OCI-LY3 (cell line): ENCODE results near the gene TIPARP.

ENCODE experiments used
- H2AFZ ChIP-seq: fragments of 200-600, 300-600 bp; shearing (Covaris generic); 2 replicates; pipeline ENCODE4 v1.6.0; 2014; ENCODE audit warnings: antibody characterized with exemption, low read depth, low read length
- H3K27ac ChIP-seq: fragments of 200-600, 300-600 bp; sonication (generic); 2 replicates; pipeline ENCODE4 v1.5.1; 2014; ENCODE audit warnings: mild to moderate bottlenecking, low read length, moderate library complexity, mixed read lengths
- H3K27me3 ChIP-seq: fragments of 200-600, 300-600 bp; sonication (generic); 2 replicates; pipeline ENCODE4 v1.6.1; 2014; ENCODE audit warnings: low read depth, low read length, mixed read lengths
- H3K36me3 ChIP-seq: fragments of 200-600, 300-600 bp; sonication (generic); replicated peaks from 2 replicates; pipeline ENCODE3; 2014; ENCODE audit warnings: low read depth, low read length, mixed read lengths
- H3K4me1 ChIP-seq: fragments of 300-600, 200-600 bp; sonication (generic); 2 replicates; pipeline ENCODE4 v1.6.1; 2014; ENCODE audit warnings: low read length, mixed read lengths
- H3K4me2 ChIP-seq: fragments of 200-600, 300-600 bp; sonication (generic); 2 replicates; pipeline ENCODE4 v1.6.1; 2014; ENCODE audit warnings: low read length, mixed read lengths
- H3K4me3 ChIP-seq: fragments of 300-600, 200-600 bp; sonication (generic); 2 replicates; pipeline ENCODE4 v1.5.1; 2014; ENCODE audit warnings: antibody characterized with exemption, mild to moderate bottlenecking, low read length, moderate library complexity
- H3K79me2 ChIP-seq: fragments of 300-600, 200-600 bp; shearing (Covaris generic); 2 replicates; pipeline ENCODE4 v1.6.1; 2014; ENCODE audit warnings: mild to moderate bottlenecking, low read length, mixed read lengths
- H3K9ac ChIP-seq: fragments of 300-600, 200-600 bp; shearing (Covaris generic); 2 replicates; pipeline ENCODE4 v1.6.0; 2014; ENCODE audit warnings: mild to moderate bottlenecking, low read length, moderate library complexity
- H3K9me3 ChIP-seq: fragments of 200-600, 300-600 bp; shearing (Covaris generic); 2 replicates; pipeline ENCODE4 v1.6.1; 2014; ENCODE audit warnings: low read length, mixed read lengths; ENCODE audit not compliant: insufficient read depth
- H4K20me1 ChIP-seq: fragments of 200-600, 300-600 bp; sonication (generic); 2 replicates; pipeline ENCODE4 v1.6.1; 2016; ENCODE audit warnings: low read length, mixed read lengths; ENCODE audit not compliant: insufficient read depth
- EZH2phosphoT487 ChIP-seq: fragments of 200-600 bp; shearing (Covaris generic); IDR thresholded peaks from 2 replicates; pipeline ENCODE4 v1.6.1; 2018; ENCODE audit warnings: antibody characterized with exemption, mixed run types, low read depth
- TF ChIP-seq, protein P1 (sequence below): fragments of 200-600, 300-600 bp; sonication (generic); IDR thresholded peaks from 2 replicates; pipeline ENCODE4 v1.5.1; 2014; ENCODE audit warnings: antibody characterized with exemption, low read length, low read depth

TIPARP gene

DNA sequence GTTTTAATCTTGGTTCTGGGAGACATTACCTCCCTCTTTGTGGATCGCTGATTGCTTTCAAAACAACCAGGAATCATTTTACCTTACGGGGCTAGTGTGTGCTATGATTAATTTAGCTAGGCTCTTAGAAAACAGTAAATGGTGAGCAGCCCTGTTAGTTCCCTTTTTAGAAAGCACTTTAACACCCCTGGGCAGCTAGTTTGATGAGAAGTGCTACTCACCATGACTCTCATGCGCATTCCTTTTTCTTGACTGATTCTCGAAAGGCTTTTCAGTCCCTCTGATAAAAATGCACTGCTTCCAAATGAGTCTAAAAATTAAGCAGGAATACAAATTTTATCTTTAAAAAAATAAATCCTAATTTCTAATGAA lies 76.5 kb downstream of the TIPARP start:
- Histone ChIP-seq H3K27me3 (no peaks in the 10 kb centered on the region), H3K9me3 (peaks cover 3% of the 10 kb centered on the region; the same call in 1 of the 2 replicates), H3K36me3 (no peaks in the 10 kb centered on the region), H3K4me1 (no peaks in the 10 kb centered on the region), H2AFZ (no peak overlapping the region), H3K4me3 (no peak overlapping the region), H3K79me2 (no peaks in the 10 kb centered on the region), H3K4me2 (no peak overlapping the region), H4K20me1 (no peaks in the 10 kb centered on the region), H3K27ac (no peak overlapping the region), H3K9ac (no peak overlapping the region)
- no peak for TF ChIP-seq EZH2phosphoT487
- TF ChIP-seq, protein P1, sequence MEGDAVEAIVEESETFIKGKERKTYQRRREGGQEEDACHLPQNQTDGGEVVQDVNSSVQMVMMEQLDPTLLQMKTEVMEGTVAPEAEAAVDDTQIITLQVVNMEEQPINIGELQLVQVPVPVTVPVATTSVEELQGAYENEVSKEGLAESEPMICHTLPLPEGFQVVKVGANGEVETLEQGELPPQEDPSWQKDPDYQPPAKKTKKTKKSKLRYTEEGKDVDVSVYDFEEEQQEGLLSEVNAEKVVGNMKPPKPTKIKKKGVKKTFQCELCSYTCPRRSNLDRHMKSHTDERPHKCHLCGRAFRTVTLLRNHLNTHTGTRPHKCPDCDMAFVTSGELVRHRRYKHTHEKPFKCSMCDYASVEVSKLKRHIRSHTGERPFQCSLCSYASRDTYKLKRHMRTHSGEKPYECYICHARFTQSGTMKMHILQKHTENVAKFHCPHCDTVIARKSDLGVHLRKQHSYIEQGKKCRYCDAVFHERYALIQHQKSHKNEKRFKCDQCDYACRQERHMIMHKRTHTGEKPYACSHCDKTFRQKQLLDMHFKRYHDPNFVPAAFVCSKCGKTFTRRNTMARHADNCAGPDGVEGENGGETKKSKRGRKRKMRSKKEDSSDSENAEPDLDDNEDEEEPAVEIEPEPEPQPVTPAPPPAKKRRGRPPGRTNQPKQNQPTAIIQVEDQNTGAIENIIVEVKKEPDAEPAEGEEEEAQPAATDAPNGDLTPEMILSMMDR = no peak

DNA sequence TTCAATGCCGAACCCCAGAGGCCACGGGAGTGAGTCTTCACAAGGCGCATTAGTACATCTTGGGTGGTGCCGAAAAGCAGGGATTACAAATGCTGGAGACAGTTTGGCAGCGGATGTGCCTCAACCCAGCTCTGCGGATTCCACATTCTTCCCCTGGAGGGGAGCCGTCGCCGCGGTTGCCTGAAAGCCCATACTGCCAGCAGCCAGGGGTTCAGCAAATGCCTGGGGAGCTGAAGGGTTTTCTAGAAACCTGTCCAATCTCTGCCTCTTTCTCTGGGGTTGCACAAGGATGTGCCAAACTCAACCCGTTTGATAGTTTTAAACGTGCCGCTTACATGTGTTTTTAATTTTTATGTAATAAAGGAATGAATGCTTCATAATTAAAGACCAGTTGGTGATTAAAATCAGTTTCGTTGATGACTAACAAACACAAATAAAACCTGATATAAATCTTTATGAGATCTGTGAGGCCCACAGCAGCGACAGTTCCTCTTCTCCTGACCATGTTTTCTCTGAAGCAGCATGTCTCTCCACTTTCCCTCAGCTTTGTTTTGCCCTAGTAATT lies 77.2 kb downstream of the TIPARP start:
- H4K20me1 ChIP-seq = no peaks in the 10 kb centered on the region
- no peak overlapping the region for H3K4me3 ChIP-seq
- H3K4me1 ChIP-seq = no peaks in the 10 kb centered on the region
- H3K27me3 ChIP-seq = no peaks in the 10 kb centered on the region
- H2AFZ ChIP-seq = no peak overlapping the region
- H3K79me2 ChIP-seq = no peaks in the 10 kb centered on the region
- no peak overlapping the region for H3K27ac ChIP-seq
- TF ChIP-seq, protein P1 = no peak
- TF ChIP-seq EZH2phosphoT487 = no peak
- H3K36me3 ChIP-seq = no peaks in the 10 kb centered on the region
- no peak overlapping the region for H3K4me2 ChIP-seq
- no peak overlapping the region for H3K9ac ChIP-seq
- H3K9me3 ChIP-seq = peaks cover 3% of the 10 kb centered on the region; the same call in 1 of the 2 replicates
